ENCODE data around the gene FRMD5.

DNA sequence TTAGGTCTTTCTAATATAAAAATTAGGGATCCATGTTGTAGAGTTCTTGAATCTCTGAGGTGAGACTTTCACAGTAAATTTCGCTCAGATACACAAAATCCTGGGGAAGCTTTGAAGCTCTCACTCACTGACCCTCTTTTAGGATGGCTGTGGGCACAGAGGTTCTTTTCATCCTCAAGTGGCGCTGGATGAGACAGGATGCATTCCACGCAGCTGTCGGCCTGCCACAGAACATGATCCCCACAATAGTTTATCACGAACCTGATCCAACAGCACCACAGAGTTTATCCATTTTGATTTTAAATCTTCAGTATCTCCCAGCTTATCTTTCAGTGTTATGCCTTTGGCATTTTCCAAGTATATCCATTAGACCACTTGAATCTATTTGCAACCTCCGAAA, 276.4 kb downstream of the FRMD5 start:
- TF ChIP-seq CTCF (IDR thresholded peaks at IDR 0.05) (no peak), POLR2A (IDR thresholded peaks at IDR 0.05) (no peak)
